ENCODE measurements around the gene MED13L. TPM values are rescaled to one million over a fixed set of nuclear protein-coding genes. Genes with fewer than 3 reads are reported as not detected.

Gene MED13L
- polyA plus RNA-seq, 1 of the 3 experiments (the other 2 are of a cell fraction): 17.1 TPM

- WGBS (ENCODE audit: low lambda C conversion rate): 74% methylated on average over 5 of the region's 5 CpGs
- ChIA-PET CTCF (interaction anchor here (0.5 to 3.2 kb wide), 6 partner anchors 8 to 1285 kb away, joined by 3 to 11 read pairs (median 4); no protein-coding TSS in a partner anchor), POLR2A (no interaction called here)
- Histone ChIP-seq H3K9me2 (no peaks in the 10 kb centered on the region), H4K20me1 (ENCODE audit: insufficient read depth) (no peaks in the 10 kb centered on the region), H3K27me3 (ENCODE audit: insufficient read depth) (0 out of 2 replicates have a peak, but pooled peaks cover 4% of the 10 kb centered on the region), H3F3A (replicated peaks; ENCODE audit: insufficient read depth) (no peaks in the 10 kb centered on the region), H3K4me1 (ENCODE audit: control insufficient read depth in 1 of 2, insufficient read depth in 2 of 2, low read depth in 1 of 2, low read length in 1 of 2) (no peaks in the 10 kb centered on the region), H3K36me3 (replicated peaks in 1 of 2; ENCODE audit: control insufficient read depth in 1 of 2, insufficient read depth in 2 of 2, low read length in 1 of 2) (no peaks in the 10 kb centered on the region), H3K27ac (ENCODE audit: low read depth in 2 of 2, low read length in 1 of 2) (no peak overlapping the region), H2AFZ (ENCODE audit: low read depth) (no peak overlapping the region), H3K4me3 (ENCODE audit: low read depth in 2 of 2, low read length in 1 of 2) (no peak overlapping the region), H3K9me3 (no peaks in the 10 kb centered on the region), H3K9ac (no peak overlapping the region), H3K79me2 (ENCODE audit: insufficient read depth) (no peaks in the 10 kb centered on the region), H3K4me2 (no peak overlapping the region)
- TF ChIP-seq USF2 (IDR thresholded peaks at IDR 0.05; ENCODE audit: borderline replicate concordance, low read depth, low read length): no peak
- TF ChIP-seq SMC3 (IDR thresholded peaks at IDR 0.05; ENCODE audit: low read depth, low read length): no peak
- no peak for TF ChIP-seq FOXM1 (IDR thresholded peaks at IDR 0.05; ENCODE audit: low read depth)
- no peak for TF ChIP-seq TCF12 (IDR thresholded peaks at IDR 0.05)
- TF ChIP-seq POLR2AphosphoS5 (IDR thresholded peaks at IDR 0.05; ENCODE audit: low read depth, low read length): no peak
- no peak for TF ChIP-seq CTCF (IDR thresholded peaks at IDR 0.05)
- TF ChIP-seq MAX (IDR thresholded peaks at IDR 0.05; ENCODE audit: low read depth): no peak
- TF ChIP-seq GATA2 (CRISPR knock-in tag; IDR thresholded peaks at IDR 0.05): no peak
- TF ChIP-seq CHD2 (IDR thresholded peaks at IDR 0.05; ENCODE audit: low read length, partially characterized antibody): no peak
- no peak for TF ChIP-seq USF1 (IDR thresholded peaks at IDR 0.05; ENCODE audit: borderline replicate concordance, low read depth)
- no peak for TF ChIP-seq NRF1 (IDR thresholded peaks at IDR 0.05; ENCODE audit: low read depth, low read length)
- TF ChIP-seq RAD21 (IDR thresholded peaks at IDR 0.05; ENCODE audit: low read length): no peak
- no peak for TF ChIP-seq ZBTB33 (IDR thresholded peaks at IDR 0.05; ENCODE audit: borderline replicate concordance, low read depth)
- TF ChIP-seq IRF3 (IDR thresholded peaks at IDR 0.05; ENCODE audit: low read depth, low read length): no peak
- no peak for TF ChIP-seq ELF1 (IDR thresholded peaks at IDR 0.05)
- no peak for TF ChIP-seq RFX5 (IDR thresholded peaks at IDR 0.05; ENCODE audit: low read length)
- no peak for TF ChIP-seq RXRA (IDR thresholded peaks at IDR 0.05; ENCODE audit: borderline replicate concordance, low read depth)
- no peak for DNase-seq
Measured at GRCh38 chr12:115910057-115910456, 367.4 kb downstream of the MED13L start.

Small RNAs within 50 kb of the gene (small RNA-seq; reads per million reads assigned to genes)
- gene MIR620: 0 reads per million in 7 experiments
- gene RNU6-1188P: 0 to 0.10 (median 0) reads per million in 7 experiments
- 0 reads per million in 7 experiments for gene SNRPGP18

Data from SK-N-SH (cell line).